ENCODE results near the gene MST1R. TPM values are rescaled to one million over a fixed set of nuclear protein-coding genes. Genes with fewer than 3 reads are reported as not detected.

Gene MST1R
- total RNA-seq, 2 experiments from 2014 or later = 0.55 to 0.89 TPM

- Histone ChIP-seq H3K27ac (ENCODE audit: low read depth in 1 of 2, low read length in 2 of 2) (no peak overlapping the region), H3K9me3 (ENCODE audit: control insufficient read depth in 1 of 2, insufficient read depth in 1 of 2, low read length in 2 of 2) (no peaks in the 10 kb centered on the region), H3K4me1 (ENCODE audit: insufficient read depth, low read length) (peaks cover 3% of the 10 kb centered on the region), H3K4me3 (ENCODE audit: low read length) (no peak overlapping the region), H3K27me3 (ENCODE audit: control insufficient read depth in 1 of 2, insufficient read depth in 2 of 2, low read length in 2 of 2) (no peaks in the 10 kb centered on the region), H3K36me3 (ENCODE audit: insufficient read depth, low read length) (no peaks in the 10 kb centered on the region)
- Mint-ChIP-seq H3K4me1 (ENCODE audit: low read depth) (no peaks in the 10 kb centered on the region), H3K27ac (no peak overlapping the region), H3K9me3 (no peaks in the 10 kb centered on the region), H3K4me3 (no peak overlapping the region), H3K36me3 (ENCODE audit: low read depth) (no peaks in the 10 kb centered on the region), H3K27me3 (no peaks in the 10 kb centered on the region)
- ChIA-PET CTCF (interaction anchor here (0.8 to 4.2 kb wide), 2 partner anchors 37 to 41 kb away, joined by 3 to 103 read pairs; partner anchors contain the start of genes CDHR4 and INKA1), POLR2A (interaction anchor here (2.8 kb wide), 1 partner anchor 37 kb away, joined by 11 read pairs; the partner anchor contains the start of gene INKA1)
- no peak for DNase-seq
- intact Hi-C loops (cut with DNase I, micrococcal nuclease) = loop anchor here in 1 of 2 experiments (5.0 kb wide), 1 partner anchor 67 kb away; no protein-coding TSS in a partner anchor
- no peak for TF ChIP-seq CTCF (IDR thresholded peaks at IDR 0.05)
- no peak for ATAC-seq (ENCODE audit: poor library complexity)
These were observed 63.3 kb downstream of the MST1R start for GRCh38 chr3:49840388-49840787.

- TF ChIP-seq CTCF (IDR thresholded peaks at IDR 0.05) = peak; percentile 84
- no peaks in the 10 kb centered on the region for H3K27me3 Mint-ChIP-seq
- no peaks in the 10 kb centered on the region for H3K27me3 ChIP-seq (ENCODE audit: control insufficient read depth in 1 of 2, insufficient read depth in 2 of 2, low read length in 2 of 2)
- no peaks in the 10 kb centered on the region for H3K36me3 ChIP-seq (ENCODE audit: insufficient read depth, low read length)
- H3K36me3 Mint-ChIP-seq (ENCODE audit: low read depth) = no peaks in the 10 kb centered on the region
- ChIA-PET CTCF (interaction anchor here (0.5 to 4.2 kb wide), 24 partner anchors 11 to 300 kb away, joined by 3 to 103 read pairs (median 4); partner anchors contain the start of genes AMIGO3, CDHR4, INKA1 and RBM6), POLR2A (interaction anchor here (0.7 to 2.3 kb wide), 4 partner anchors 34 to 299 kb away, joined by 3 to 62 read pairs (median 5); partner anchors contain the start of genes INKA1 and MON1A)
- H3K27ac Mint-ChIP-seq = no peak overlapping the region
- peak; percentile 99 for ATAC-seq (ENCODE audit: poor library complexity)
- H3K9me3 Mint-ChIP-seq = no peaks in the 10 kb centered on the region
- intact Hi-C loops (cut with DNase I, micrococcal nuclease) = loop anchor here (1.0 to 2.0 kb wide), 4 partner anchors 37 to 300 kb away; no protein-coding TSS in a partner anchor
- peak; percentile 73 to 91 (median 79) for DNase-seq
- H3K4me3 Mint-ChIP-seq = no peak overlapping the region
- no peak overlapping the region for H3K4me3 ChIP-seq (ENCODE audit: low read length)
- H3K27ac ChIP-seq (ENCODE audit: low read depth in 1 of 2, low read length in 2 of 2) = no peak overlapping the region
- peaks cover 3% of the 10 kb centered on the region for H3K4me1 ChIP-seq (ENCODE audit: insufficient read depth, low read length)
- H3K9me3 ChIP-seq (ENCODE audit: control insufficient read depth in 1 of 2, insufficient read depth in 1 of 2, low read length in 2 of 2) = no peaks in the 10 kb centered on the region
- H3K4me1 Mint-ChIP-seq (ENCODE audit: low read depth) = no peaks in the 10 kb centered on the region
These were observed 64.4 kb downstream of the MST1R start for GRCh38 chr3:49839193-49839809.

Other genes starting within 250 kb of the MST1R start
- 10 to 100 TPM; 44.3 to 45.5 TPM for gene APEH, start 229.5 kb downstream of the MST1R start, total RNA-seq
- 1 to 10 TPM; 7.8 TPM for gene MST1, start 214.4 kb downstream of the MST1R start, total RNA-seq
- gene RNF123, start 214.3 kb downstream of the MST1R start, total RNA-seq = 10 to 100 TPM; 28.8 to 29.7 TPM
- 1 to 10 TPM in 1 of 2 experiments, under 1 TPM in 1; 0.82 to 1.3 TPM for gene AMIGO3, start 184.2 kb downstream of the MST1R start, total RNA-seq
- gene GMPPB, start 179.9 kb downstream of the MST1R start, total RNA-seq = 10 to 100 TPM; 39.0 to 41.4 TPM
- gene IP6K1, start 117.3 kb downstream of the MST1R start, total RNA-seq = 10 to 100 TPM; 33.3 to 36.0 TPM
- gene CDHR4, start 104.0 kb downstream of the MST1R start, total RNA-seq = under 1 TPM in 1 of 2 experiments, not detected in 1; 0.17 TPM
- gene INKA1, start 100.6 kb downstream of the MST1R start, total RNA-seq = under 1 TPM; 0.85 to 0.87 TPM
- 100 to 1,000 TPM; 208 to 213 TPM for gene UBA7, start 89.9 kb downstream of the MST1R start, total RNA-seq
- gene TRAIP, start 47.3 kb downstream of the MST1R start, total RNA-seq = 1 to 10 TPM; 2.4 TPM
- under 1 TPM in 1 of 2 experiments, not detected in 1; 0.28 TPM for gene CAMKV, start 34.0 kb downstream of the MST1R start, total RNA-seq
- 1 to 10 TPM in 1 of 2 experiments, under 1 TPM in 1; 0.85 to 1.3 TPM for gene MON1A, start 25.9 kb upstream of the MST1R start, total RNA-seq
- 100 to 1,000 TPM in 1 of 2 experiments, 10 to 100 TPM in 1; 99.3 to 106 TPM for gene RBM6, start 36.3 kb upstream of the MST1R start, total RNA-seq
- gene RBM5, start 185.0 kb upstream of the MST1R start, total RNA-seq = 100 to 1,000 TPM; 324 to 330 TPM